T47D (cell line): ENCODE data around the gene CMSS1.

ENCODE experiments used
- DNase-seq, 2 experiments: peaks; one replicate each; pipeline versions ENCODE4 v3.0.0 to v3.0.0-alpha.2; 2011 to 2012; ENCODE audit warnings: low read depth in 1 of 2, low spot score in 1 of 2
- JUND ChIP-seq: IDR thresholded peaks from 2 replicates; pipeline ENCODE4 v1.6.1; 2012; ENCODE audit warnings: low read depth
- in situ Hi-C: cut with HindIII; loops from 2 replicates; pipeline ENCODE4 v1.10.0; 2016; ENCODE audit warnings: low sequenced_read_pairs, low pct_unique_long_range_greater_than_20kb

The CMSS1 gene

GRCh38 chr3:99978221-99978620 lies 160.6 kb downstream of the CMSS1 start:
- TF ChIP-seq JUND: no peak
- in situ Hi-C loops: no loop called here
- DNase-seq: no peak

DNA sequence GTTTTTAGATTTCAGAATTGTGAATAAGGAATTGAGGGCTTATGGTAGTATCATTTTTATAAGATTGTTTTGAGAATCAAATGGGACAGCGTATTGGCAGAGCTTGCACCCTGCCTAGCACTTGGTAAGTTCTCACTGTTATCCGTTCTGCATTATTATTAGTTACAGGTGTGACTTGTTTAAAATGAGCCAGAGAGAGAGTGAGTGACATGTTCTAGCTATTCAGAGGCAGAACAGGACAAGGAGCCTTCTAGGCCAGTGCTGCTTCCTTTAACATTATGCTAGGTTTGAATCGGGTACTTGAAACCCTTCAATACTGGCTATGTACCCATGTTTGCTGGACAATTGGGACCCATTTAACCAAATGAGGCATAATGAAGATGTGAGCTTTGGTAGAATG lies 162.9 kb downstream of the CMSS1 start:
- no peak for DNase-seq
- in situ Hi-C loops: no loop called here
- TF ChIP-seq JUND: no peak

DNA sequence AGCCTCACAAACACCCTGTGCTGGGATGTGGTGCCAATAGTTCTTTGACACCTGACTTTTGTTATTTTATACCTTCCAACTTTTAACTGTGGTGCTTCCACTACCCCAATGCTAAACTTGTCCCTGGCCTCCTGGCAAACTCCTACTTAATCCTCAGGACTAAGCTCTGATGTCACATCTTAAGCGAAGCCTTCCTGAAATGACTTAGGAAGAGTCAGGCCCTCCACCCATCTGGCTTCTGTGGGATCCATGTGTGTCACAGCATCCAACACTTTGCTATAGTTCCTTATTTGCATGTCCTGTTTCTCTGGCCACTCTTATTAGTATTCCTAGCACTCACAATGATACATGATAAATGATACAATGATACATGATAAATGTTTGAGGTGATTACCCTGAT lies 163.5 kb downstream of the CMSS1 start:
- in situ Hi-C loops: no loop called here
- no peak for TF ChIP-seq JUND
- no peak for DNase-seq

DNA sequence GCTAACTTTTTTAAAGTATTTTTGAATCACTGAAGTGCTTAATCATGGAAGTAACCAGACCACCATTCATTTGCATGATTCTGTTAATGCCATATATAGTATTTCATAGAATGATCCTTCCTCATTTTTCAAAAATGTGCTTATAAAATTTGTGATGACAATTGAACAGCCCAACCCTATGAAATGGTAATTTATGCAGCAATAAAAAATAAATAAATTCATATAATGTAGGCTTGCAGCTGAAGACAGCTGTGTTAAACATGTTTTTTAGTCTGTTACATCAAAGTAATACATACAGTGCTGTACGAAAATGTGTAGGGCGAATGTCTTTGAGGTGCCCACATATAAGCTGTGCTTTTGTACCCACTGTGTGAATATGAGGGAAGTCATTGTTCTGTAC lies 165.0 kb downstream of the CMSS1 start:
- TF ChIP-seq JUND: no peak
- in situ Hi-C loops: no loop called here
- DNase-seq: no peak

DNA sequence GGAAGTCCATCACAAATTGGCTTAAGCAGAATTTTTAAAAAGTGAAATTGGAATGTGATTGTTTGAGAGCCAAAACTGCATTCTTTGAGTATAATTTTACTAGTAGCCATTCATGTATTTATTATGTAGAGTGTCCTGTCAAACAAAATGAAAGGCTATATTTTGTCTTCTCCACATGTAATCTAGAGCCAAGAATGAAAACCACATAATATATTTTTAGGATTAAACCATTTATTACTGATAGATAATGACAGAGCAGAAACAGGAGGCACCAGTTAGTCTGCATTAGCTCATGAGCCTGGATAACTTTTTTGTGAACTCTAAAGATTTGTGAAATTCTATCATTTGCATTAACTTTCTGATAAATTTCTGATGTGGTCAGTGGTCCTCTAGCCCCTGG lies 166.5 kb downstream of the CMSS1 start:
- no peak for TF ChIP-seq JUND
- in situ Hi-C loops: no loop called here
- no peak for DNase-seq

- DNase-seq: peak in 1 of 2 experiments; percentile 28
- in situ Hi-C loops: no loop called here
- no peak for TF ChIP-seq JUND
Measured at GRCh38 chr3:99984668-99985067, 167.0 kb downstream of the CMSS1 start.

DNA sequence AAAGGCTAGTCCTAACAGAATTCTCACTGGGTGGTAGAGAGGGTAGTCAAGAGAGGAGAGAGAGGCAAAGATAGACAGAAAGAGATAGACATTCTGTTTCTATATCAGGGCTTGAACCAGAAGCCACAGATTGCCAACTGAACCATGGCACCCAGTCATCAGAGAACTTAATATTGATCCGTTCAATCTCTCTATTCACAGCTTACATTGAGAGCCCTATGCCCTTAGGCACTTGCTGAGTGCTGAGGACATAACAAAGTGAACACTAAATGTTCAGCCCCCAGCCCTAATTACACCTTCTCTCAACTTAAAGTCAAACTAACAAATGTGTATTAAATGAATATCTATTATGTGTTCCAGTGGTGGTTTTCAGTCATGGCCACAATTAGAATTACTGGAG lies 172.5 kb downstream of the CMSS1 start:
- in situ Hi-C loops: no loop called here
- no peak for DNase-seq
- no peak for TF ChIP-seq JUND

DNA sequence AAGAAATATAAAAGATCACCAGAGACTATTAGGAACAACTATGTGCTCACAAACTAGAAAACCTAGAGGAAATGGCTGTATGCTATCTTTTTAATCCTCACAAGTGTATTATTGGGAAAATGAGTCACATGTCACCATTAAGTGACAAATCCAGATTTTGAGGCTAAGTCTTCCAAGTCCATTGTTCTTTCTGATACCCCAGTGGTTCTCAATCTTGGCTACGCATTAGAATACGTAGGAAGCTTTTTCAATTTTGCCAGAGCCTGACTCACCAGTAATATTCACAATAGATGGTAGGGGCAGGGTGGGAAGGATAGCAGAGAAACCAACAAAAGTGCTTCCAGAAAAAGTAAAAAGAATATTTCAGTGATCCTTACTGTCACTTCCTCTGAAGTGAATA lies 179.6 kb downstream of the CMSS1 start:
- no peak for DNase-seq
- TF ChIP-seq JUND: no peak
- in situ Hi-C loops: no loop called here

- no peak for TF ChIP-seq JUND
Measured at GRCh38 chr3:99999536-99999935, 181.9 kb downstream of the CMSS1 start.

DNA sequence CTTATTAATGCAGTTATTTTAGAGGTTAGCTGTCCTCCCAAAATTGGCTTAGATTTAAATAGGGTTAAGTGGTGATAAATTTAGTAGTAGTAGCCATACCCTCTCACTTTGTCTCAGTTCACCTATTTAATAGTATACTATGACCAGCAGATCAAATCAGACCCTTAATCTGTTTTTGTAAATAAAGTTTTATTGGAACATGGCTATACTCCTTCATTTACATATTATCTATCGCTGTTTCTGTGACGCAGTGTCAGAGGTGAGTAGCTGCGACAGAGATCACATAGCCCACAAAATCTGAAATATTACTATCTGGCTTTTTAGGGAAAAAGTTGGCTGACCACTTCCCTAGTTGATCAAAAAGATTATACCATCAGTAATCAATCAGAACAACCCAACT lies 183.4 kb downstream of the CMSS1 start:
- no peak for TF ChIP-seq JUND
- DNase-seq: no peak
- in situ Hi-C loops: no loop called here

More at GRCh38 chr3:99999536-99999935, 181.9 kb downstream of the CMSS1 start:
- in situ Hi-C loops: no loop called here
- no peak for DNase-seq

DNA sequence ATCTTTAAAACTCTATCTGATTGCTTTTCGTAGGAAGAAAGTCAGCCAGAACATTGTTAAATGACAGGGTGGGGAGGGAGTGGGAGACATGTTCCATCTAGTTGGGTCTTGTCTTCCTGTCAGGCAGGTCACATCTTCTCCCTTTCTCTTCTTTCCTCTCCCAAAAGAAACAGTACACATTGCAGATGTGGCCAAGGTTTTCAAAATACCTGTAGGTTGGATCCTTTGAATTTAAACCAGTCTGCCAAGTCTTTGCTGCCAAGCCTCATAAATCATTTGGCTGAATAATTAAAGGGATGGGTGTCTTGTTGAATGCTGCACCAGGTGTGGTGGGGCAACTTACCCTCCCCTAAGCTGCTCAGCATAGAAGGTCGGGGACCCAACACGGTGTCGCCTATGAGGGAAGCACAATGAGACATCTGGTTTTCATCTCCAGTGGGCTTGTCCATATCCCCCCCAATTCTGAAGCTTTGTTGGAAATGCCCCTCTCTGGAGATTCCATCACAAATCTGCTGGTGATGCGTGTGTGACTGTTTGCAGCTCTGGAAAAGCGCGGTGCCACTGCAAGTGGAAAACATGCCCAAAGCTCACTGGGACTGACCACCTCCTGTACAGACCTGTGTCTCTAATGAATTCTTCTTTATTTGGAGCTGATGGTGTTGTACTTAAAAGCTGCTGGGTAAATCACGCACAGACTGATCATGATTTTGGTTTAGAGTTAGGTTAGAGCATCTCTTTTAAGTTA lies 184.0 kb downstream of the CMSS1 start:
- DNase-seq: peak in 1 of 2 experiments; percentile 70
- in situ Hi-C loops: no loop called here
- TF ChIP-seq JUND: no peak

DNA sequence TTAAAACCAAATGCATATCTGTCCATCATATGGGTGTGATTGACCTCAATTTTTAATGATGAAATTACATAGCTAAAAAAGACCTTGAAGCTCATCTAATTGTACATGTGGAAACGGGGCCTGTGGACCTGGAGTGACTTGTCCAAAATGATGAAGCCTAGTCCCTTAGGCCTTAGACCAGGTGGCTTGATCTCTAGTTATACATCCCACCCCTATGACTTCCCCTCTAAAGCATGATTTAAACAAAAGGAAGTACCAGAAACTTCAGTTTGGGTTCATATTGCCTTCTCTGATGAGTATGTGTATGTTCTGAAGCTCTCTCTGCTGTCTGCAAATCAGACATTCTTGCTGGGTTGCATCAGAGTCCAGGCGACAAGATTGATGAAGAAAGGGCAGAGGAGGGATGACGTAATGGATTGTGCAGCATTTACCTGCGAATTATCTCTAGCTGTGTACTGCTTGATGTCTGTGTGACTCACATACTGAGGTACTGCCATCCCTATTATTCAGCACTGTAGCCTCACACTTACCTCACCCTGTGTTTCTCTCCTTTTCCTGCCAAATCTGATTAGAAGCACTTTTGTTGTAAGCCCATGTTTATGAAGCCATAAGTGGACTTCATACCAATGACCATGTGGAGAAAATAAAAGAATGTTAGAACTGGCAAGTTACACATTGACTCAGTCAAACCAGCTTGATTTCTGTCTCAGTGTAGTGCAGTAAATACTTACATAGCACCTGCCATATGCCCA lies 185.1 kb downstream of the CMSS1 start:
- DNase-seq: peak; percentile 54 to 89
- in situ Hi-C loops: no loop called here
- TF ChIP-seq JUND: peak; percentile 77; the same call in 1 of the 2 replicates
